Measurements from ENCODE around the gene RAB35. TPM values are rescaled to one million over a fixed set of nuclear protein-coding genes. Genes with fewer than 3 reads are reported as not detected.

The RAB35 gene
- total RNA-seq, 3 donors from 2014 or later (not counting 1 experiment from before 2014, with no cell fraction given), result 65.0 to 85.9 (median 81.2) TPM

DNA sequence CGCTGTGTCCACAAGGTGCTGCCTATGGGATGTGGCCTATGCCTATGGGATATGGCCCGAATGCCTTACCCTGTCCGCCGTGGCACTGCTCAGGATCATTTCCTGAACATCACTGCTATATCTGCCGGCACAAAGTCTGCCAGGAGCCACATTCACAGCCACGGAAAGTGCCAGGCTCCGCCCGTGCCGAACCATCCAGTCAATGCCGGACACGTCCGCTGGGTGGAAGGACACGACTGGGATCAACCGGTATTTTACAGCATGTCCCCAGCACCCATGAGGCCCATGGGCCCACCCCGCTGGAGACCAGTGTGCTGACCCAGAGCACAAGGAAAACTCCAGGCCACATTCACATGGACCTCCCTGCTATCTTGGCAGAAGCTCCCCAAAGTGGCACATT, 14.6 kb upstream of the RAB35 start:
- Mint-ChIP-seq H3K9me3 (no peaks in the 10 kb centered on the region), H3K27ac (no peak overlapping the region), H3K4me3 (no peak overlapping the region), H3K4me1 (peaks cover 0 to 5% of the 10 kb centered on the region in 2 donors), H3K36me3 (peaks cover 10% of the 10 kb centered on the region), H3K27me3 (ENCODE audit: low read depth in 2 of 2) (no peaks in the 10 kb centered on the region)
- peaks cover 3% of the 10 kb centered on the region for H3K4me1 ChIP-seq (ENCODE audit: control insufficient read depth, insufficient read depth, low read length)
- ATAC-seq, result no peak
- no peak overlapping the region for H3K4me3 ChIP-seq (ENCODE audit: low read length)
- H3K27me3 ChIP-seq (ENCODE audit: control insufficient read depth, insufficient read depth, low read length), result no peaks in the 10 kb centered on the region
- 97% methylated on average over 15 of the region's 15 CpGs for WGBS (ENCODE audit: insufficient coverage)
- TF ChIP-seq, protein P1, sequence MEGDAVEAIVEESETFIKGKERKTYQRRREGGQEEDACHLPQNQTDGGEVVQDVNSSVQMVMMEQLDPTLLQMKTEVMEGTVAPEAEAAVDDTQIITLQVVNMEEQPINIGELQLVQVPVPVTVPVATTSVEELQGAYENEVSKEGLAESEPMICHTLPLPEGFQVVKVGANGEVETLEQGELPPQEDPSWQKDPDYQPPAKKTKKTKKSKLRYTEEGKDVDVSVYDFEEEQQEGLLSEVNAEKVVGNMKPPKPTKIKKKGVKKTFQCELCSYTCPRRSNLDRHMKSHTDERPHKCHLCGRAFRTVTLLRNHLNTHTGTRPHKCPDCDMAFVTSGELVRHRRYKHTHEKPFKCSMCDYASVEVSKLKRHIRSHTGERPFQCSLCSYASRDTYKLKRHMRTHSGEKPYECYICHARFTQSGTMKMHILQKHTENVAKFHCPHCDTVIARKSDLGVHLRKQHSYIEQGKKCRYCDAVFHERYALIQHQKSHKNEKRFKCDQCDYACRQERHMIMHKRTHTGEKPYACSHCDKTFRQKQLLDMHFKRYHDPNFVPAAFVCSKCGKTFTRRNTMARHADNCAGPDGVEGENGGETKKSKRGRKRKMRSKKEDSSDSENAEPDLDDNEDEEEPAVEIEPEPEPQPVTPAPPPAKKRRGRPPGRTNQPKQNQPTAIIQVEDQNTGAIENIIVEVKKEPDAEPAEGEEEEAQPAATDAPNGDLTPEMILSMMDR (IDR thresholded peaks at IDR 0.05), result no peak
- no peak for DNase-seq
- H3K9me3 ChIP-seq (ENCODE audit: control insufficient read depth, insufficient read depth, low read length), result no peaks in the 10 kb centered on the region
- no peak overlapping the region for H3K27ac ChIP-seq (ENCODE audit: low read length)
- intact Hi-C loops (cut with micrococcal nuclease), result no loop called here
- peaks cover 79% of the 10 kb centered on the region for H3K36me3 ChIP-seq (ENCODE audit: control insufficient read depth, insufficient read depth, low read length)

DNA sequence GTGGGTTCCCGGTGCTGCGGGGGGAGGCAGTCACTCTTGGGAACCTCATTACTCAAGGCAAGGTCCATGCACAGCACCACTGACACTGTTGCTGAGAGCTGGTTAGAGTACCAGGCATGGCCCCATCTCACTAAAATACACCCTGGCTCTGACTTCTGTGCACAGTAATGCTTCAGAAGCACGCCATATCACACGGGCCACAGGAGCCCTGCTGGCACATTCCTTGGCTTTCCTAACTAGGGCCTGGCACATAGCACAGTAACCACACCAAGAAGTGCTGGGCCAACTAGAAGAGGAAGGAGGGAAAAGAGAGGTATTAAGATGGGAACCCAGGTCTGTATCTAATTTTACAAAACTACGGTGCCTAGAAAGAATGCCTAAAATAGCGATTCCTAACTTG, 13.5 kb upstream of the RAB35 start:
- no peak overlapping the region for H3K27ac ChIP-seq (ENCODE audit: low read length)
- no peaks in the 10 kb centered on the region for H3K27me3 Mint-ChIP-seq (ENCODE audit: low read depth in 2 of 2)
- no peak overlapping the region for H3K4me3 Mint-ChIP-seq
- no peaks in the 10 kb centered on the region for H3K9me3 ChIP-seq (ENCODE audit: control insufficient read depth, insufficient read depth, low read length)
- peaks cover 10% of the 10 kb centered on the region for H3K36me3 Mint-ChIP-seq
- peaks cover 4% of the 10 kb centered on the region for H3K4me1 ChIP-seq (ENCODE audit: control insufficient read depth, insufficient read depth, low read length)
- H3K36me3 ChIP-seq (ENCODE audit: control insufficient read depth, insufficient read depth, low read length), result peaks cover 77% of the 10 kb centered on the region
- TF ChIP-seq, protein P1 (IDR thresholded peaks at IDR 0.05), result no peak
- intact Hi-C loops (cut with micrococcal nuclease), result no loop called here
- H3K27ac Mint-ChIP-seq, result no peak overlapping the region
- no peaks in the 10 kb centered on the region for H3K27me3 ChIP-seq (ENCODE audit: control insufficient read depth, insufficient read depth, low read length)
- H3K9me3 Mint-ChIP-seq, result no peaks in the 10 kb centered on the region
- over 99% methylated on average over 6 of the region's 6 CpGs for WGBS (ENCODE audit: insufficient coverage)
- DNase-seq (no peak), ATAC-seq (no peak)
- H3K4me3 ChIP-seq (ENCODE audit: low read length), result no peak overlapping the region
- peaks cover 0 to 5% of the 10 kb centered on the region in 2 donors for H3K4me1 Mint-ChIP-seq

DNA sequence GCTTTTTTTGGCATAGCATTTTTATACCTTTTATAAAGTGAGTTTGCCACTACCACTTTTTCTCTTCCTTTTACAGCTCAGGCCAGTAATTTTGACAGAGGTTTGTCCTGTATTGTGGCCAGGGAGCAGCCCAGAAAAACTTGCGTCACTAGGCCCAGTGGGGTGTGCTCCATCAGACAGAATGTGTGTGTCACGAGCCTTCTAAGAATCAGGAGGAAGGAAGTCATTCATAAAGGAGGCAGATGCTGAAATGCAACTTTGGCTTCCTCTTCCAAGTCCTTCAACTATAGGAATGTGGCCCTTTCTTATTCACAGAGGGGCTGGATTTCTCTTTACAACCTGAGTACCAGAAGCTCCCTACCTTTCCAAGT, 10.1 kb upstream of the RAB35 start:
- DNase-seq, result no peak
- WGBS (ENCODE audit: insufficient coverage), result 66% methylated on average over 2 of the region's 2 CpGs
- Mint-ChIP-seq H3K27ac (peak overlapping the region; percentile 26 to 67), H3K36me3 (peaks cover 10% of the 10 kb centered on the region), H3K4me3 (no peak overlapping the region), H3K4me1 (peaks cover 6 to 15% of the 10 kb centered on the region in 2 donors), H3K27me3 (ENCODE audit: low read depth in 2 of 2) (no peaks in the 10 kb centered on the region), H3K9me3 (no peaks in the 10 kb centered on the region)
- no peak overlapping the region for H3K27ac ChIP-seq (ENCODE audit: low read length)
- H3K4me3 ChIP-seq (ENCODE audit: low read length), result no peak overlapping the region
- H3K4me1 ChIP-seq (ENCODE audit: control insufficient read depth, insufficient read depth, low read length), result peaks cover 14% of the 10 kb centered on the region
- peak in 1 of 3 donors; percentile 37 for ATAC-seq
- TF ChIP-seq, protein P1 (IDR thresholded peaks at IDR 0.05), result no peak
- no peaks in the 10 kb centered on the region for H3K27me3 ChIP-seq (ENCODE audit: control insufficient read depth, insufficient read depth, low read length)
- no peaks in the 10 kb centered on the region for H3K9me3 ChIP-seq (ENCODE audit: control insufficient read depth, insufficient read depth, low read length)
- intact Hi-C loops (cut with micrococcal nuclease), result no loop called here
- peaks cover 44% of the 10 kb centered on the region for H3K36me3 ChIP-seq (ENCODE audit: control insufficient read depth, insufficient read depth, low read length)

Measured in natural killer cell (primary cell).